ENCODE data around the gene SEPHS1. TPM values are rescaled to one million over a fixed set of nuclear protein-coding genes. Genes with fewer than 3 reads are reported as not detected.

SEPHS1 gene
- total RNA-seq, 1 experiment from 2014 or later: 61.8 TPM

- peak overlapping the region; percentile 81 for H3K27ac Mint-ChIP-seq (ENCODE audit: unreplicated experiment)
- CTCF ChIA-PET: no interaction called here
- no peaks in the 10 kb centered on the region for H3K9me3 Mint-ChIP-seq (ENCODE audit: low read depth, unreplicated experiment)
- TF ChIP-seq, protein P1, sequence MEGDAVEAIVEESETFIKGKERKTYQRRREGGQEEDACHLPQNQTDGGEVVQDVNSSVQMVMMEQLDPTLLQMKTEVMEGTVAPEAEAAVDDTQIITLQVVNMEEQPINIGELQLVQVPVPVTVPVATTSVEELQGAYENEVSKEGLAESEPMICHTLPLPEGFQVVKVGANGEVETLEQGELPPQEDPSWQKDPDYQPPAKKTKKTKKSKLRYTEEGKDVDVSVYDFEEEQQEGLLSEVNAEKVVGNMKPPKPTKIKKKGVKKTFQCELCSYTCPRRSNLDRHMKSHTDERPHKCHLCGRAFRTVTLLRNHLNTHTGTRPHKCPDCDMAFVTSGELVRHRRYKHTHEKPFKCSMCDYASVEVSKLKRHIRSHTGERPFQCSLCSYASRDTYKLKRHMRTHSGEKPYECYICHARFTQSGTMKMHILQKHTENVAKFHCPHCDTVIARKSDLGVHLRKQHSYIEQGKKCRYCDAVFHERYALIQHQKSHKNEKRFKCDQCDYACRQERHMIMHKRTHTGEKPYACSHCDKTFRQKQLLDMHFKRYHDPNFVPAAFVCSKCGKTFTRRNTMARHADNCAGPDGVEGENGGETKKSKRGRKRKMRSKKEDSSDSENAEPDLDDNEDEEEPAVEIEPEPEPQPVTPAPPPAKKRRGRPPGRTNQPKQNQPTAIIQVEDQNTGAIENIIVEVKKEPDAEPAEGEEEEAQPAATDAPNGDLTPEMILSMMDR (IDR thresholded peaks at IDR 0.05; ENCODE audit: unreplicated experiment): no peak
- DNase-seq: no peak
- peak overlapping the region; percentile 79 for H3K4me3 Mint-ChIP-seq (ENCODE audit: low read depth, unreplicated experiment)
- no peaks in the 10 kb centered on the region for H3K4me1 Mint-ChIP-seq (ENCODE audit: low read depth, unreplicated experiment)
- peaks cover 2% of the 10 kb centered on the region for H3K27me3 Mint-ChIP-seq (ENCODE audit: unreplicated experiment)
- peaks cover 49% of the 10 kb centered on the region for H3K36me3 Mint-ChIP-seq (ENCODE audit: insufficient read depth, unreplicated experiment)
- BruUV-seq (replicated peaks): TSS peak; percentile 60
- intact Hi-C loops (cut with micrococcal nuclease; ENCODE audit: unreplicated experiment): no loop called here
Observed at GRCh38 chr10:13346283-13347042, 1.6 kb downstream of the SEPHS1 start.

DNA sequence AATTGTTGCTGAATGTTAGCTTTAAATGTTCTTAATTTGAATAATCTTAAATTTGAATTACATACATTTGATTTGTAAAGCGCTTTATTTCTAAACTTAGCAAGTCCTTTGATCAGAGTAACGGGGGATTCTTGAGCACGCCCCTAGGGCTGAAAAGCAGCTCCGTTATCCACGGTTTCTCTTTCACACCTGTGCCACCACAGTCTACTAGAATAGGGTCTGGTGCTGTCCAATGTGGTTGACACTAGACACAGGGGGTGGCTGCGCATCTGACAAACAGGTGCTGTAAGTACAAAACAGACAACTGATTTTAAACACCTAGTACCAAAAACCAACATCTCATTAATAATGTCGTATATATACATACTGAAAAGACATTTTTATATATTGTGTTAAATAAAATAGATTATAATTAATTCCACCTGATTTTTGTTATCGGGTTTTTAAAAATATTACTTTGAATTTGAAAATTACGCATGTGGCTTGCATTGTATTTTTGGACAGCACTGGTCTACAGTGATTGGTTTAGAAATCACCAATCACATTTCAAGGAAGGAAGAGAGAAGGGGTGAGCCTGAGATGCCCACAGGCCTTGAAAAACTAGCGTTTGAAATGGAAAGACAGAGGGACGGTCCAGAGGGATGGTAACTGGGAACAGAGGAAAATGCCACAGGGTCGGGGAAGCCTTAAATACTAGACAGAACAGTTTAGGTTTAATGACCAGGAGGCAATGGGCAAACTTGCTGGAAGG, 7.3 kb downstream of the SEPHS1 start:
- no peak overlapping the region for H3K4me3 Mint-ChIP-seq (ENCODE audit: low read depth, unreplicated experiment)
- TF ChIP-seq, protein P1 (IDR thresholded peaks at IDR 0.05; ENCODE audit: unreplicated experiment): no peak
- no peak for DNase-seq
- H3K27me3 Mint-ChIP-seq (ENCODE audit: unreplicated experiment): no peaks in the 10 kb centered on the region
- H3K27ac Mint-ChIP-seq (ENCODE audit: unreplicated experiment): no peak overlapping the region
- no TSS peak for BruUV-seq (replicated peaks)
- intact Hi-C loops (cut with micrococcal nuclease; ENCODE audit: unreplicated experiment): no loop called here
- peaks cover 19% of the 10 kb centered on the region for H3K36me3 Mint-ChIP-seq (ENCODE audit: insufficient read depth, unreplicated experiment)
- no peaks in the 10 kb centered on the region for H3K4me1 Mint-ChIP-seq (ENCODE audit: low read depth, unreplicated experiment)
- no peaks in the 10 kb centered on the region for H3K9me3 Mint-ChIP-seq (ENCODE audit: low read depth, unreplicated experiment)
- CTCF ChIA-PET: no interaction called here

DNA sequence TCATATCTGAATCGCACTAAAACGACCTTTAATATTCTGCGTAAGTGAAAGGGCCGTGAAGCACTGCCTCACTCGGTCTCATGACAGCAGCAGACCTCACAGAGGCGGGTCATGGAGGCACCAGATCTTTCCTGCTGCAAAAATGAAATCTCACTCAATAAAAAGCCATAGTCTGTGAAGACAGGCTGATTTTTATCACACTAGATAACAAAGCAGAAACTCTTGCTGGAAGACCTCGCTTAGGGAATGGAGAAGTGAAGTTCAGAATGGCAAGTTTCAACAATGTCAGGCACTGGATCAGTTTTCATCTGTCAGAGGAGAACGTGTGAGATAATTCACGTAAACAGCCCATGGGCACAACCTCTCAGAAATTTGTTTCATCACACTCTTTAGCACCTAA, 8.0 kb downstream of the SEPHS1 start:
- H3K4me1 Mint-ChIP-seq (ENCODE audit: low read depth, unreplicated experiment): no peaks in the 10 kb centered on the region
- CTCF ChIA-PET: no interaction called here

DNA sequence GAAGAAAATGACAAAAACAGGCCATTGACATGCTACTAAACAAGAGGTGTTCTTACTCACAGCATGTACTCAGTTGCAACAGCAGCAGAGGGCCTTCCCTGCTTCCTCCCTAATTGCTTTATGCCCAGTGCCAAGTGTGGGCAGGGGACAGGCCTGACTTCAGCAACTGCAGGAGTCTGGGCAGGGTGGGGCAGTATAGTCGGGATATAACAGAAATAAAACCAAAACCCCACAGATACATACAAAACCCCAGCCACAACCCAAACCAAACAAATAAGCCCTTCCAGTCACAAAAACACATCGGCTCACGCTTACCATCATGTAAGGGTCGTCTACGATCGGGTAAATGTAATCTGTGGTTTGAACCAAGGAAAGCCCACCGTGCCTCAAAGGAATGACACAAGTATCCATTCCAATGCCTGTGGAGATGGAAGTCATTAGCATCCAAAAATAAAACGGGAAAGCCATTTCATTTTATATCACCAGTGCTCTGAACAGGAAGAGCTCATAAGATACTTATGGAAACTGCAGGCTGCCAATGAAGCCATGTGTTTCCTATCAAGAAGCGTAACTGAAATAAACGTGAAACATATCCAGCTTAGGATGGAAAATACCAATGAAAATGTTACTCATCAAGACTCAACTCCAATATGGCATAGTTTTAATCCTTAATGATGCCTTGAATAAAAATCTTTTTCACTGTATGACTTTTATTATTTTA, 9.5 kb downstream of the SEPHS1 start:
- BruUV-seq (replicated peaks): no TSS peak
- DNase-seq: no peak
- H3K4me1 Mint-ChIP-seq (ENCODE audit: low read depth, unreplicated experiment): no peaks in the 10 kb centered on the region
- H3K4me3 Mint-ChIP-seq (ENCODE audit: low read depth, unreplicated experiment): no peak overlapping the region
- H3K27ac Mint-ChIP-seq (ENCODE audit: unreplicated experiment): no peak overlapping the region
- H3K27me3 Mint-ChIP-seq (ENCODE audit: unreplicated experiment): no peaks in the 10 kb centered on the region
- intact Hi-C loops (cut with micrococcal nuclease; ENCODE audit: unreplicated experiment): no loop called here
- H3K9me3 Mint-ChIP-seq (ENCODE audit: low read depth, unreplicated experiment): no peaks in the 10 kb centered on the region
- TF ChIP-seq, protein P1 (IDR thresholded peaks at IDR 0.05; ENCODE audit: unreplicated experiment): no peak
- peaks cover 16% of the 10 kb centered on the region for H3K36me3 Mint-ChIP-seq (ENCODE audit: insufficient read depth, unreplicated experiment)
- CTCF ChIA-PET: no interaction called here

More for the DNA sequence above, 8.0 kb downstream of the SEPHS1 start:
- no peak for DNase-seq
- Mint-ChIP-seq H3K27ac (ENCODE audit: unreplicated experiment) (no peak overlapping the region), H3K36me3 (ENCODE audit: insufficient read depth, unreplicated experiment) (peaks cover 16% of the 10 kb centered on the region), H3K4me3 (ENCODE audit: low read depth, unreplicated experiment) (no peak overlapping the region), H3K27me3 (ENCODE audit: unreplicated experiment) (no peaks in the 10 kb centered on the region), H3K9me3 (ENCODE audit: low read depth, unreplicated experiment) (no peaks in the 10 kb centered on the region)
- BruUV-seq (replicated peaks): no TSS peak
- TF ChIP-seq, protein P1 (IDR thresholded peaks at IDR 0.05; ENCODE audit: unreplicated experiment): no peak
- intact Hi-C loops (cut with micrococcal nuclease; ENCODE audit: unreplicated experiment): no loop called here

All from Calu3 (cell line).